Measurements from ENCODE around the gene METTL23.
"Not testable (repeated sequence)": the region's sequence is repeated elsewhere in the genome, so short reads cannot be mapped to it uniquely, and the experiment has no call there.

METTL23 gene

DNA sequence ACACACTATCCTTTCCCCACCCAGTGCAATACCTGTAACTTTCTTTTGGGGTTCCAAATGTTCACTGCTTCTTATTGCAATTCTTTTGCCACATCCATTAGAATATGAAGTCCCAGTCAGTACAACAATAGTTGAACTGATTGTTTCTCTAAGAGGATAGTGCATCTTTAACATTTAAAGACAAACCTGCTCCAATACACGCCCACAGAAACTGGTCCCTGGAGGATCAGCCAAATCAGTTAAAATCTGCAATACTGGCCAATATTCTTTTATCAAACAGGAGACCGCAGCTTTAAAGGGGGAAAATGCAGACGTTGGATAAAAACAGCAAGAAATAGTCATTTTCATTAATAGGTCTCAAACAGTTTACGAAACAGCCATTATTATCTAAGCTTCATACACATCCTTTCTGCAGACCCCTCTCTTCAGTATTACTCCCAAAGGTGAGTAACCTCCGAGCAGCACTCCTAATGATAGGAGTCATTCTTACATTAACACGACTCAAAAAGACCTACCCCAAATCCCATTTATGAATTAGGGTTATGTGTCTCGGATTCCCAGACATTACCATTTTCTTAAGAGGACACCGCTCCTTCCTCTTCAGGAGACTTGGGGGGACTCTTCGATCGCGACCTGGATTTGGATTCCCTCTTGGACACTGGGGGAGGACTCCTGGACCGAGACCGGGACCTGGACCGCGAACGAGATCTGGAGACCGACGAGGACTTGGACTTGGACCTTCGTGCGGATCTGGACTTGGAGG is 9.1 kb downstream of the METTL23 start:
- DNase-seq, result no peak

DNA sequence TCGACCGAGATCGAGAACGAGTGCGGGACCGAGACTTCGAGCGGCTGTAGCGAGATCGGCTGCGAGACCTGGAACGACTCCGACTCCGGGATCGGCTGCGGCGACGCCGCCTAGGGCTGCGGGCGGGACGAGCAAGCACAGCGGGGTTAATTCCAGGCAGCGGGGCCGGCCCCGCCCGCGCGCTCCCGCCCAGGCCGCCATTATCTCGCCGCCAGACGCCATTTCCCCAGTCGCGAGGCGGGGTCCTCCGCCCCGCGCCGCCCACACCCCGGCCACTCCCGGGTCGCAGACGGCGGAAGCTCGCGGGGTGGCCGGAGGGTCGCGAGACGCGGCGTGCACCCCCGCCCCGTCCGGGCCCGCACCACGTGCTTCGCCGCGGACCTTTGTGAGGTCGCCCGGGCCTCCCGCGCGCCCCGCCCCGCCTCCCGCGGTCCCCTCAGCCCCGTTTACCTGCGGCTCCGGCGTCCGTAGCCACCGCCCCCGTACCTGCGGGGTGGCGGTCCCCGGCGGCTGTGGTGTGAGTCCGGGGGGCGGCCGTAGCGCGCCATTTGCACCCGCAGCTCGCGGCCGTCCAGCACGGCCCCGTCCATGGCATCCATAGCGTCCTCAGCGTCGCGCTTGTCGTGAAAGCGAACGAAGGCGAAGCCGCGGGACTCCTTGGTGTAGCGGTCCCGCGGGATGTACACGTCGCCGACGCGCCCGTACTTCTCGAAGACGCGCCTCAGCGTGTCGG is 9.9 kb downstream of the METTL23 start:
- DNase-seq, result no peak

DNA sequence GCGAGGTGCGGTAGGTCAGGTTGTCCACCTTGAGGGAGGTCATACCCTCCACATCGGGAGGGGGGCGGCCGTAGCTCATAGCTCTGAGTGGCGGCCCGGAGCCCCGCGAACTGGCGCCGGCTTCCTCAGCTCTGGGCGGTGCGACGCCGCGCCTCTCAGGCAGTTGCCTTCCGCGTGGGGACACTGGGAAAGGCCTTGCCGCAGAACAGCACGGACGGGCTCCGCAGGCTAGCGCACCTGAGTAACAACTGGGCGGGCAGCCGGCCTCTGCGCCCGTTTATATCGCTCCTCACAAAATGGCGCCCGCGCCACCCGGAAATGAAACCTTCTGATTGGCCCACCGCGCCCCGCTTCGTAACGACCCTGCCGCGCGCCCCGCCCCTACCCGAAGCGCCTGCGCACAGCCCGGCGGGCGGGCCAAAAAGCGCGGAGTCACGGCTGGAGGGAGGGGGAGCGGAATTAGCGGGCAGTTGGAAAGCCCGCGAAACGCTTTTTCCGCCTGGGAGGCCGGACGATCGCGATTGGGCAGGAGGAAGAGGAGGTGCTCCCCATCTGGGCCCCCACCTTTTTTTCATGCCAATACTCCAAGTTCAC is 10.5 kb downstream of the METTL23 start, which contains the start of gene SRSF2:
TSS of gene SRSF2 (minus strand) at position 250 of the 594 bp plus-strand sequence. CDS start at position 79, 171 bp downstream.
- DNase-seq, result peak; percentile 95

DNA sequence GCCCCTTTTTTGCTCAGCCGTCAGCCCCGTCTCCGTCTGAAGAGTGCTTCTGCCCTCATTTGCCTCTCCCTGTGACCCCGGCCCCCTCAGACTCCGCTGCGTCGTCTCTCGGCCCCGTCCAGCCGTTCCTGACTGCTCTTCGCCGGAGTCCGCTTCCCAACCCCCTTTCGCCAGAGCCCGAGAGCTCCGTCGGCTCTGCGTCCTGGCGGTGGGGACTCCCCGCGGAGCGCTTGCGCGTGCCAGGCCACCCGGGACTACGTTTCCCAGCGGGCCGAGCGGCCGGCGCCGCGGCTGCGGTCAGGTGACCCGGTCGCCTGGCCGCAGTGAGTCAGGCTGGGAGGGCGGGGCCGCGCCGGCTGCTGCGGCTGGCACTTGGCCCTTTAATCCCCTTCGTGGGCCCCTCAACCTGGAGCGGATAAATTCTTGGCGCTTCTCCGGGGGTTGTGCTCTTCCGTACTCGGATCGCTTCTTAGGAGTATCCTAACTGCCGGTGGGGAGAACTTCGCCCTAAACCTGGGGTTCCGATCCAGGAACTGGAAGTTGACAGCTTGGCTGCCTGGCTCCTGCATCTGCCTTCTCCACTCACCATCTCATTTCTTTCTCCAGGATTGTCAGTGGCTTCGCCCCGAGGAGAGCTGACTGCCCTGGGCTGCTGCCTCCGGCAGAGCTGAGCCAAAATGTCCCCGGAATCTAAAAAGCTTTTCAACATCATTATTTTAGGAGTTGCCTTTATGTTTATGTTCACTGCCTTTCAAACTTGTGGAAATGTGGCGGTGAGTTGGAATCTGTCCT is 11.2 kb downstream of the METTL23 start, which contains the start of gene MFSD11:
TSS of gene MFSD11 (plus strand) at position 444 of the 792 bp plus-strand sequence. CDS start at position 678, 234 bp downstream.
- DNase-seq, result peak; percentile 85

DNA sequence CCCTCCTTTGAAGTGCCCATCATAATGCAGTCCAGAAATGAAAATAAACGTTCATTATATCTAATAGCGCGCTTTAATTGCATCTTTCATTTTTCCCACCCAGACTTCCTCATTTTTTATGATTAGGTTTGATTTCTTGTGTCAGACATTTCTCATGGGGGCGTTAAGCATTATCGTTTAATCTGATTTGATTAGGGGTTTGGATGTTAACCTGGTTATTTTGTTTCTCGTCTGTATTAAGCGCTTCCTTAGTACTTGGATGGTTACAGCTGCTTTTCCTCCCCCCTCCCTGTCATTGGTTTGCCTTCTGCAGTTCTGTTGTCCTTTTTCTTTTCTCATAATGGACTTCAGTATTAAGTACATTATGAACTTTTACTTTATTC is 11.8 kb downstream of the METTL23 start:
- DNase-seq, result no peak

DNA sequence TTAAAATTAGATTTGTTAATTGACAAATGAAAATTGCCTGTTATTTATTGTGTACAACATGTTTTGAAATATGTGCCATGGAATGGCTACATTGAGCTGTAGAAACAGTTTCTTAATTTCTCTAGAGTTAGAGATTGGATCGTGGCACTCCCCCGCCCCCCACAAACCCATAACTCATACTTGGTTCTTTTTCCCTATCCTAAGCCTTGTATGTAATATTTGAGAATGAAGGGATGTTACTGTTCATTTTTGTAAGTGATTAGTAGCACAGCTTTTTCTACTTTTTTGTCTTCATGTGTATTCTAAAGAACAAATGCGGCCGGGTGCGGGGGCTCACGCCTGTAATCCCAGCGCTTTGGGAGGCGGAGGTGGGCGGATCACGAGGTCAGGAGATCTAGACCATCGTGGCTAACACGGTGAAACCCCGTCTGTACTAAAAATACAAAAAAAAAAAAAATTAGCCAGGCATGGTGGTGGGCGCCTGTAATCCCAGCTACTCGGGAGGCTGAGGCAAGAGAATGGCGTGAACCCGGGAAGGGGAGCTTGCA is 13.0 kb downstream of the METTL23 start:
- not testable (repeated sequence) for DNase-seq

DNA sequence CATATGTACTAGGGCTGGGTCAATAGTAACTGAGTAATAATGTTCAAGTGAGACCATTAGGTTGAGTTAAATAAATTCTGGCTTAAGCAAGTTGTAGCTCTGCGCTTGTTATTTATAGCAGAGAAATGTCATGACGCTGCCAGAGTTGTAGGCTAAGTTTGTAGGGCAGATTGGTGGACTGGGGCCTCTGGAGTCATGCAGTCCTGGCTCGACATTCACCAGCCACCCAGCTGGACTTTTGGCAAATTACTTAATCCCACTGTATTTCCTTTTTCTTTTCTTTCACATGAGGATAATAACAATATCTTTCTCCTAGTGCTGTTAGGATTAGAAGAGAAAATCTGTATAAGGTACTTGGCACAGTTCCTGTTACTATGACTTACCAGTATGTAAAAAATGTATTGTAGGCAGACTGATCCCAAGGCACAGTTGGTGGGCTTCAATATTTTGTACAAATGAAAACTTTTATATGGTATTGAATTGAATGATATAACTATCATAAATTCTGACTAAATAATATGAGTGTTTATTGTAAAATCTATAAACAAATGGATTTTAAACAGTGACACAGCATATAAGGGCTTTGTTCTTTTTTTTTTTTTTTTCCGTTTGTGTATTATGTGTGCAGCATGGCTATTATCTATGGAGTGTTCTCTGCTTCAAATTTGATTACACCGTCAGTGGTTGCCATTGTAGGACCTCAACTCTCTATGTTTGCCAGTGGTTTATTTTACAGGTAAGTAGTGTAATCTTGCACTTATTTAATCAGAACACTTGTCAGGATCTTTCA is 13.9 kb downstream of the METTL23 start:
- no peak for DNase-seq

DNA sequence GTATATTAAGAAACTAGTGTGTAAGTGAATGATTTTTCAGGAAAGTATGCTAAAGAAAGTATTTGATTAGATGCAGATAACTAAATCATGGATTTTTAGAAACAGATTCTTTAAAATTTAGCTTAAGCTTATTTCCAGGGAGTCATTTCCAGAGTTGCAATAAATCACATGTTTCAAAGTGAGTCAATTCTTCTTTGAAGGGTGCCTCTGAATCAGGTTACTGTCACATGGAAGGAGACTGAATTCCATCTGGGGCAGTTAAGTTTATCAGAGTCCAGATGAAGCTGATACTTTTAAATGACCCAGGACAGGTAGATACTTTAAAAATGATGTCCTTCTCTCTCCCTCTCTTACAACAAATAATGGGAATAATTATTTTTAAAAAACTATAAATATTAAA is 16.3 kb downstream of the METTL23 start:
- no peak for DNase-seq

DNA sequence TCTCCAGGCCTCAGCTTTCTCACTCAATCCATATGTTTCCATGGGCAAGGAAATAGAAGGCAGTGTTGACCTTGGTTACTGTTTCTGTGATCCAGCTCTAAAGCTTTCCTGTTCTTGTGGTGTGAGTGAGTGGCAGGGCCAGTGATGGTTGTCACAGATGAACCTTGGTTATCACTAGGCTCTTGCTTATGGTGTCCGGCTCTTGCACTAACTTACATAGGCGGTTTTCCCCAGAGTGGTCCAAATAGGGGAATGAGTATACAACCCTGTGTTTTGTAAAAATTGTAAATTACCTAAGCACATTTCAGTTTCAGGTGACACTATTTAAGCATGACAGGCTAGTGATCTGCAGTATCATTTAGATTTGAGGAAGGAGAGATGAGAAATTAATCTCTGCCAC is 18.1 kb downstream of the METTL23 start:
- no peak for DNase-seq

DNA sequence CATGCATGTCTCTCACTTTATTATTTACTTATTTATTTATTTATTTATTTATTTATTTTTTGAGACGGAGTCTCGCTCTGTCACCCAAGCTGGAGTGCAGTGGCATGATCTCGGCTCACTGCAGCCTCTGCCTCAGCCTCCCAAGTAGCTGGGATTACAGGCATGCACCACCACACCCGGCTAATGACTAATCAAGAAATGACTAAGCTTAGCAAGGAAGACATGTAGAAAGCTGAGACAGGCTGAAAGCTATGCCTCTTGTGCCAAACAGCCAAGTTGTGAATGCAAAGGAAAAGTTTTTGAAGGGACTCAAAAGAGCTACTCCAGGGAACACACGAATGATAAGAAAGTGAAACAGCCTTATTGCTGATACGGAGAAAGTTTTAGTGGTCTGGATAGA is 19.1 kb downstream of the METTL23 start:
- not testable (repeated sequence) for DNase-seq

DNA sequence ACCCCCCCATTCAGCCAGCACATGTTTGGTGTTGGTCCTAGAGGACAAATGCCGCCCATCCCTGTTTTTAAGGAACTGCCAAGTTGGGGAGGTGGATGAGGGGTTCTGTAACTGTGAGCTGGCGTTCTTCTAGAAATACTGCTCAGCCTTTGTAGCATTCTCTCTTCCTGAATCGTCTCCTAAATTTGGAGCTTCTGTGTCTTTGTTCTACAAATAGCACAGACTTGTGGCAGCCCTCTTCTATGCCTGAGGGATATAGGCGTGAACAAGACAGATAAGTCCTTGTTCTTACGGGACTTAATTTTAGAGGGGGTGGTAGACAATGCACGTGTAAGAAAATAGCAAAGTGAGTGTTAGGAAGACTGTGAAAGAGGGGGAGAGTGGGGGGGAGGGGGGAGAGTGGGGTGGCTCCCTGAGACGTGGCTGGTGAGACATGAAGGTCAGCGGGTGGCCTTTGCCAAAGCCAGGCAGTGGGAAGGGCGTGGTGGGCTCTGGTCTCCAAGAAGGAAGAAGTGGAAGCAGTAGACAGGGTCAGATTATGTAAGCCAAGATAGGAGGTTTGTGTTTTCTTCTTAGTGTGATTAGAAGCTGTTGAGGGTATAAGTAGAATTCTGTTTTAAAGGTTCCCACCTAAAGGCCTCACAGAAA is 21.2 kb downstream of the METTL23 start:
- no peak for DNase-seq

DNA sequence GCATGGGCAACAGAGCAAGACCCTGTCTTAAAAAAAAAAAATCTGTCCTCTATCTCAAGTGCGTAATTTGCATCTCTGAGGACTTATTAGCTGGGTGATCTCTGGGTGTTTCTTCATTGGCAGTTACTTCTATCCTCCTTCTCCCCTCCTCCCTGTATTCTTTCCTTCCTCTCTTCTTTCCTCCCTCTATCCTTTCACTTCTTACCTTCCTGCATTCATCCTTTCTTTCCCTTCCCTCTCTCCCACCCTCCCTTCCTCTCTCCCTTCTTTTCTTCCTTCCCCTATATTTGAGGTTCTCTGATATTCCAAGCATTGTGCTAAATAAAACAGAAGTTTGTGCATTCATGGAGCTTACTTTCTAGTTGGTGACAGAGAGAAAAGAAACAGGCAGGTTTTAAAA is 22.0 kb downstream of the METTL23 start:
- no peak for DNase-seq

DNA sequence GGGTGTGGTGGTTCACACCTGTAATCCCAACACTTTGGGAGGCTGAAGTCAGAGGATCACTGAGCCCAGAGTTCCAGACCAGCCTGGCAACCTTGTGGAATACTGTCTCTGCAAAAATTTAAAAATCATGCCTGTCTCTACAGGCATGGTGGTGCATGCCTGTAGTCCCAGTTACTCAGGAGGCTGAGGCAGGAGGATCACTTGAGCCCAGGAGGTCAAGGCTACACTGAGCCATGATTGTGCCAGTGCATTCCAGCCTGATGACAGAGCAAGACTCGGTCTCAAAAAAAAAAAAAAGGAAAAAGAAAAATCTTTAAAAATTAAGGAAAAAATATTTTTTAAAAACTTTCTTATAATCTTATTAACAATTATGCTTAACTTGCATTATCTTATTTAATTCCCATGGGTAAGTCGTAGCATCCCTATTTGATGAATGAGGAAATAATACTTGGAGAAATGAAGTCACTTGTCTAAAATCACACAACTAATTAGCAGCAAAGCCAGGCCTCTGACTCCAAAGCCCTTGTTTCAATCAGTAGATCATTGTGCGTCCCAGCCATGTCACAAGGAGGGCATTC is 24.9 kb downstream of the METTL23 start:
- DNase-seq, result no peak

DNA sequence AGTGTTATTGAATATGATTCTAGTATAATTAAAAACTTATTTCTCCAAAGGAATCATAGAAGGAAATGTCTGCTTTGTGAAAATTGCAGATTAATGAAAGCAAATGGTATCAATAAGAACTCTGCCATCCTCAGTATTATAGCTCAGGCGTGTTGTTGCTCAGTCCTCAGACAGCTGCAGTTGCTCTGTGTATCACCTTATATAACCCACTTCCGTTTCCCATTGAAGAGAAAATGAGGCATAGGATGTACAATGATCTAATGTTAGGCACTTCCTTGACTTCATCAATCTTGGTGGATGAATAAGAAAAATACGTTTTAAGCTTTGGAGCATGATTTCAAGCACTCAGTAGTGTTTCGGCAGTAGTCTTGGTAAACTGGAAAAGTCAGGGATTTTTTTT is 25.4 kb downstream of the METTL23 start:
- DNase-seq, result no peak

DNA sequence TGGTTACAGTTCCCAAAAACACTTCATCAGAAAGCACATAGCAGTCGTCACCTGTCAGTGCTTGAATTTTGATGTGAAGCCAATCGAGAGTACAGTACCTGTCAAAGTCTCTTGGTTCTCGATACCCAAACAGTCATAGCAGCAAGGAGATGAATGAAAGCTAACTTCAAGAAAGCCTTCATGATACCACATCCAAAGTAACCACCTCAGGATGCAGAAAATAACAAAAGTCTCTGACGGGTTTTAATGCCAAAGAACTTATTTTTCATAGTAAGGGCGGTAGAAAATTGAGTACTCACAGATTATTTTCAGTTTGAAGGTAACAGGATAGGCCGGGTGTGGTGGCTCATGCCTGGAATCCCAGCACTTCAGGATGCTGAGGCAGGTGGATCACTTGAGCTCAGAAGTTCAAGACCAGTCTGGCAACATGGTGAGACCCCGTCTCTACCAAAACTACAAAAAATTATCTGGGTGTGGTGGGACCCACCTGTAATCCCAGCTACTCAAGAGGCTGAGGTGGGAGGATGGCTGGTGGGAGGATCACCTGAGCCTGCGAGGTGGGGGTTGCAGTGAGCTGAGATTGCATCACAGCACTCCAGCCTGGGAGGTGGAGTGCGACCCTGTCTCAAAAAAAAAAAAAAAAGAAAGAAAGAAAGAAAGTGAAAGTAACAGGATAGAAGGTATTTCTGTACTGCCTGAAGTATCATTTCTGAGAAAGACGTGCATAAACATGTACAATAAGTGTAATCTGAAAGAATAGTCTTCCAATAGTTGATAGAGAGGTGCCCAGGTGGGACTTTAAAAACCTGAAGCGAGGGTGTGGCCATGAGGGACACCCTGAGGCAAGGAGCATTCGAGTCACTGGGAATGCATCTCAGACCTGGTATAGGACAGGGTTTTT is 26.7 kb downstream of the METTL23 start:
- no peak for DNase-seq

DNA sequence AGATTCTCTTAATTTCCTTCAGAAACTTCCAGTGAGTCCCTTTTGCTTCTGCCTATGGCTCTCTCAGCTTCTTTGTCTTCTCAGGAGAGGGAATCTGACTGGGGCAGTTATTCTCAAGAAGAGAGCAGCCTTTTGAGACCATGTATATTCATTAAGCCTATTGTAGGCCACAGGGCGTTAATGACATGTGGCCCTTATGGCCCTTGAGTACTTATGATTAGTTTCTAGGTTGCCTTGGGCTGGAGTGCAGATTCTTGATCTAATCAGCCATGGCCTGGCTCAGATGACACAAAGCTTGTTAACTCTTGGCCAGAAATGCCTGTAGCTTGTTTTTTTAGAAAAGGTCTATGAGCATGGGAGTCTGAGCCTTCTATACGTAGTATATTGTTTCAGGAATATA is 28.6 kb downstream of the METTL23 start:
- DNase-seq, result no peak

DNA sequence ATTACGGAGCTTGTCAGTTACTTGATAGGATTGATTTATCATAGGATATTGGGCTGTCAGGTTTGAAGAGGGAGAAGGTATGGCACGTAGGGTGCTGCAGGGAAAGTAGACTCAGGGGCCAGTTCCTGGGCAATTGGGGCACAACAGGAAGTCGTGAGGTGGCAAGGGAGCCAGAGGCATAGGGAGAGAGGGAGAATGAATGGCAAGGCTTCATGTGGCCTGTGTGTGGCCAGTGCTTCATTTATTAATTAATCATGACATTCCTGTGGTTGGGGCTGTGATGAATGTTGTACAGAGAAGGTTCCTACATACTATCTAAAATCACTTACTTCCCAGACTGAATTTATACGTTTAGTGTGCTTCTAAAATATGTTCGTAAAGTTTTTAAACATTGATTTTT is 30.6 kb downstream of the METTL23 start:
- DNase-seq, result no peak

DNA sequence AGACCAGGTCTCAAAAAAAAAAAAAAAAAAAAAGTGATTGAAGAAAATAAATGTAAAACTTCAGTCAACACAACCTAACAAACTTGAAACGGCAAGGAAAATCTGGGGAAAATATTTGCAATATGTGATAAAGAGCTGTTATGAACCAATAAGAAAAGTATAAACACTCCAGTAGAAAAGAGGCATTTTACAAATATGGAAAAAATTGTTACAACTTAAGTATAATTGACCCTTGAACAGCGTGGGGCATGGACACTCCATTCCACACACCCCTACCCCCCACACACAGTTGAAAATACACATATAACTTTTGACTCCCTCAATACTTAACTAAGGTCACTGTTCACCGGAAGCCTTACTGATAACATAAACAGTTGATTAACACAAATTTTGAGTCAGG is 31.9 kb downstream of the METTL23 start:
- DNase-seq, result no peak

DNA sequence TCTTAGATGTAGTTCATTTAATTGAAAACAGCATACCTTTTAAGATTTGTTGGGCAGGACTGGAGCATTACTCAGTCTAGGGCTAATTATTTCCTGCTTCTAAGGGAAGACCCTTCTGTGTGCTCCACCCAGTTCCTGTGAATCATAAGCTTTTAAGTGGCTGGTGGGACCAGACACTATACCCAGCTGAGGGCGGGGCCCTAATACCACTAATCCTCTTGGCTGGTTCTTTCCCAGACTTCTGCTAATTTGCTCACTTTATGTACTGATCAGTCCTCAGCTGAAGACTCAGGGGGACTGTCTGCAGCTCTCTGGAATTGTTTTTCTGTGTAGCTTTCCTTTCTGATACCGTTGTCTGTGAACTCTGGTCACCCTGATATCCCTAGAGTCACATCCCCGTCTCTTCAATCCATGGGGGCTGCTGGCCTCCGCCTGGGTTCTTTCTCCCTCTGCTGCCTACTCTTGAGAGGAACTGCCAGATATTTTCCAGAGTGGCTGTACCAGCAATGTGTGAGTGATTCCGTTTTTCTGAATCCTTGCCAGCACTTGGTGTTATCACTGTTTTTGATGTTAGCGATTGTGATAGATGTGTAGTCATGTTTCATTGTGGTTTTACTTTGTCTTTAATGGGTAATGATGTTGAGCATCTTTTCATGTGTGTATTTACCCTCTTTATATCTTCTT is 46.3 kb downstream of the METTL23 start:
- no peak for DNase-seq

All from DMS153 (cell line).